ENCODE measurements around the gene PRRC2B. TPM values are rescaled to one million over a fixed set of nuclear protein-coding genes. Genes with fewer than 3 reads are reported as not detected.

The PRRC2B gene
- total and polyA plus RNA-seq, 11 donors: 59.9 to 193 (median 118) TPM

- Histone ChIP-seq H3K4me1 (peaks cover 0 to 71% (median 45%) of the 10 kb centered on the region in 12 donors), H3K36me3 (peaks cover 0 to 75% (median 59%) of the 10 kb centered on the region in 9 donors), H3K27ac (peak overlapping the region in 6 of 12 donors; percentile 4 to 57 (median 35)), H3K27me3 (no peaks in the 10 kb centered on the region), H3K4me3 (no peak overlapping the region), H3K9me3 (no peaks in the 10 kb centered on the region)
- DNase-seq (no peak), ATAC-seq (peak in 3 of 4 donors; percentile 44 to 60 (median 55))
- intact Hi-C loops (cut with DNase I): loop anchor here in 1 of 10 donors (5.0 kb wide), 1 partner anchor 35 kb away; no protein-coding TSS in a partner anchor
- WGBS, 4 donors: 72 to 80% (median 76%) methylated on average over 14 to 15 of the region's 15 CpGs
- TF ChIP-seq POLR2A (IDR thresholded peaks at IDR 0.05) (no peak), CTCF (IDR thresholded peaks at IDR 0.05) (no peak)
These were observed 38.9 kb downstream of the PRRC2B start for GRCh38 chr9:131432597-131433301.

- H3K4me1 ChIP-seq: peaks cover 0 to 70% (median 42%) of the 10 kb centered on the region in 12 donors
- no peak for ATAC-seq
- WGBS, 4 donors: 58 to 71% (median 64%) methylated on average over 3 of the region's 3 CpGs
These were observed 39.5 kb downstream of the PRRC2B start for GRCh38 chr9:131433302-131433854.

GRCh38 chr9:131434673-131435072 lies 40.8 kb downstream of the PRRC2B start:
- Histone ChIP-seq H3K36me3 (peaks cover 0 to 94% (median 78%) of the 10 kb centered on the region in 9 donors), H3K4me1 (peaks cover 0 to 57% (median 30%) of the 10 kb centered on the region in 12 donors)
- intact Hi-C loops (cut with DNase I): loop anchor here in 2 of 10 donors (5.0 kb wide), 2 partner anchors 37 to 42 kb away; partner anchors contain the start of gene PRRC2B (in 1 of the 2)

More at GRCh38 chr9:131433302-131433854, 39.5 kb downstream of the PRRC2B start:
- Histone ChIP-seq H3K27ac (peak overlapping the region in 5 of 12 donors; percentile 17 to 57 (median 38)), H3K4me3 (no peak overlapping the region), H3K9me3 (no peaks in the 10 kb centered on the region), H3K27me3 (no peaks in the 10 kb centered on the region), H3K36me3 (peaks cover 0 to 81% (median 65%) of the 10 kb centered on the region in 9 donors)
- no peak for DNase-seq
- no peak for TF ChIP-seq POLR2A (IDR thresholded peaks at IDR 0.05)
- TF ChIP-seq CTCF (IDR thresholded peaks at IDR 0.05): no peak
- intact Hi-C loops (cut with DNase I): loop anchor here in 1 of 10 donors (5.0 kb wide), 1 partner anchor 36 kb away; no protein-coding TSS in a partner anchor

More at GRCh38 chr9:131434673-131435072, 40.8 kb downstream of the PRRC2B start:
- no peaks in the 10 kb centered on the region for H3K9me3 ChIP-seq
- no peak for ATAC-seq
- no peak overlapping the region for H3K27ac ChIP-seq
- no peak for DNase-seq
- WGBS, 4 donors: 62 to 74% (median 67%) methylated on average over 7 of the region's 7 CpGs
- no peaks in the 10 kb centered on the region for H3K27me3 ChIP-seq
- H3K4me3 ChIP-seq: no peak overlapping the region
- no peak for TF ChIP-seq POLR2A (IDR thresholded peaks at IDR 0.05)
- TF ChIP-seq CTCF (IDR thresholded peaks at IDR 0.05): no peak
